Measurements from ENCODE around the gene ILDR2.

Gene ILDR2

DNA sequence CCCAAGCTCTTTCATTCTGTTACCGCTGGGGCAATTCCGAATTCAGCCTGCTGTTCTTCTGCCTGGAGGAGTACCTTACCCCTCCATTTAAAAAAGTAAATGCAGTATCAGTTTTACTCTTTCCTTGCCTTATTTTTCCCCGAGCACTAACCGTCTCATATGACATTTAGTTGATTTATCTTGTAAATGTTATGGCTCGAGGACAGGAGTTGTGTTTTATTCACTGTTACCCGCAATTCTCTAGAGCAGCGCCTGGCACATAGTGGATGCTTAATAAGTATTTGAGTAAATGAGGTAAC lies 98.9 kb downstream of the ILDR2 start:
- H3K27ac Mint-ChIP-seq, result peak overlapping the region; percentile 46
- peaks cover 2% of the 10 kb centered on the region for H3K36me3 Mint-ChIP-seq
- no peaks in the 10 kb centered on the region for H3K27me3 Mint-ChIP-seq
- H3K4me3 Mint-ChIP-seq, result peak overlapping the region; percentile 88
- H3K9me3 Mint-ChIP-seq, result no peaks in the 10 kb centered on the region
- DNase-seq (ENCODE audit: low spot score in 2 of 2) (no peak), ATAC-seq (ENCODE audit: low read depth) (no peak)
- peaks cover 14% of the 10 kb centered on the region for H3K4me1 Mint-ChIP-seq

DNA sequence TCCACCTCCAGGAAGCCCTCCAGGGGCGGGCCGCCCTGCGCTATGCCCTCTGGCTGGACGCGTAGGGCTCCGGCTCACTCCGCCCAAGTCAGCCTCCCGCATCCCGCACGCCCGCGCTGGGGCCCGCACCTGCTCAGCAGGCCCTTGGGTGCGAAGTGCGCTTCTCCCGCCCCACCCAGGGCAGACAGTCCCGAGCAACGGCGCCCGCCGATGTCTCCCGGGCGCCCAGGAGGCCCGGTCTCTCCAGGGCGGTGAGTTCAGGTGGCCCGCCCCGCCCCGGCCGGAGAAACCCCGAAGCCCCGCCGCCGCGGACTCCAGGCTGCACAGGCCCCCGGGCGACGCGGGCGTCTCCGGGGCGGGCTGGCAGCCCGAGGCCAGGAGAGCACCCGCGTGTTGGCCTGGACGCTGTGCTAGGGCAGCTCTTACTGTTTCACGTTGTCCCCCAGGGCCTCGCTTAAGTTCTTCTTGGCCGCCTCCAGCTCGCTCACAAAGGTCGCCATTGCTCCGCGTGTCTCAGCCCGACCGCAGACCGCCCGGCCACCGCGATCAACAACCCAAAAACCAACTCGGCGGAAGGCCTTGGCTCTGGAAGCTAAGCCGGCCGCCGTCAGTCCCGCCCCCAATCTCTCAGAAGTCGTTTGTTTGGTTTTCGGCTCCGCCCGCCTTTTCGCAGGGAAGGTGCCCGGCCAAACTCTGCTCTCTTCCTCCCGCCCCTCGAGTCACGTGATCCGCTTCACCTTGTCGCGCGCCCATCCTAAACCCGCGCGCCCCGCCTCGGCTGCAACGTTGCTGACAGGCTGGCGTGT lies 99.4 kb downstream of the ILDR2 start, which contains the start of gene TADA1:
Gene TADA1 (minus strand): TSS at position 531 of the 806 bp plus-strand sequence. CDS start 31 bp downstream, at position 500.
- DNase-seq (ENCODE audit: low spot score in 2 of 2), result peak; percentile 91 to 97
- peak; percentile 90 for ATAC-seq (ENCODE audit: low read depth)
- H3K27me3 Mint-ChIP-seq, result no peaks in the 10 kb centered on the region
- peaks cover 17% of the 10 kb centered on the region for H3K4me1 Mint-ChIP-seq
- H3K9me3 Mint-ChIP-seq, result no peaks in the 10 kb centered on the region
- peak within 1 kb of the TSS; percentile 46 for H3K27ac Mint-ChIP-seq
- peaks cover 2% of the 10 kb centered on the region for H3K36me3 Mint-ChIP-seq
- H3K4me3 Mint-ChIP-seq, result peak within 1 kb of the TSS; percentile 88

DNA sequence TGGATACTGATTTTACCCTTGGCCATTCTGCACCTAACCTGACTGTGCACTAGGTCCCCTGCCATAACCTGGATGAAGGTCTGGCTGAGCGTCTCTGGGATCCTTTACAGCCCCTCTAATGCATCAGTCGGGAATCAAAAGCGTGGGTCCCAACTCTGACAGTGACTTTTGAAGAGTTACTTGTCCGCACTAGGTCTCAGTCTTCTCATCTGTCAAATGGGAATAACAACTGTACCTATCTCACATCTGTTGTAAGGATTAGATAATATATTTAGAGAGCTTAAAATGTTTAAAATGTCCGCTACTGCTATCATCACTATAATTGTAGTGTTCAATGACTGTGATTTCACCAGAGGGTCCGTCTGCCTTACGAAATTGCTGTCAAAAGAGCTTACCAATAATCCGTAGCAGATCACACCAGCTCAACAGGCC lies 100.0 kb downstream of the ILDR2 start:
- ATAC-seq (ENCODE audit: low read depth), result no peak
- Mint-ChIP-seq H3K27me3 (no peaks in the 10 kb centered on the region), H3K27ac (peak overlapping the region; percentile 46), H3K9me3 (no peaks in the 10 kb centered on the region), H3K4me3 (peak overlapping the region; percentile 80), H3K4me1 (peaks cover 17% of the 10 kb centered on the region), H3K36me3 (peaks cover 2% of the 10 kb centered on the region)
- DNase-seq (ENCODE audit: low spot score in 2 of 2), result no peak

DNA sequence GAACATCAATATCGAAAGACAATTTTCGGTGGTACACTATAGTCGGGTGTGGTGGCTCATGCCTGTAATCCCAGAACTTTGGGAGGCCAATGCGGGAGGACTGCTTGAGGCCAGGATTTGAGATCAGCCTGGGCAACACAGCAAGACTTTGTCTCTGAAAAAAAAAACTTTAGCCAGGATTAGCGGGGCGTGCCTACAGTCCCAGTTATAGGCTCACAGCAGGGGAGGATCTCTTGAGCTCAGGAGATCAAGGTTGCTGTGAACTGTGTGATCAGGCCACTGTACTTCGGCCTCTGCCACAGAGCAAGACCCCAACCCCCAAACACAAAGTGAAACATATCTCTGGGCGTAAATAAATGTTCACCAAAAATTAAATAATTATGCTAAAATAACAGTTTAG lies 100.9 kb downstream of the ILDR2 start:
- no peak overlapping the region for H3K27ac Mint-ChIP-seq
- H3K27me3 Mint-ChIP-seq, result no peaks in the 10 kb centered on the region
- H3K9me3 Mint-ChIP-seq, result no peaks in the 10 kb centered on the region
- H3K4me1 Mint-ChIP-seq, result peaks cover 17% of the 10 kb centered on the region
- H3K4me3 Mint-ChIP-seq, result peak overlapping the region; percentile 5
- H3K36me3 Mint-ChIP-seq, result peaks cover 2% of the 10 kb centered on the region
- no peak for DNase-seq (ENCODE audit: low spot score in 2 of 2)
- ATAC-seq (ENCODE audit: low read depth), result no peak

DNA sequence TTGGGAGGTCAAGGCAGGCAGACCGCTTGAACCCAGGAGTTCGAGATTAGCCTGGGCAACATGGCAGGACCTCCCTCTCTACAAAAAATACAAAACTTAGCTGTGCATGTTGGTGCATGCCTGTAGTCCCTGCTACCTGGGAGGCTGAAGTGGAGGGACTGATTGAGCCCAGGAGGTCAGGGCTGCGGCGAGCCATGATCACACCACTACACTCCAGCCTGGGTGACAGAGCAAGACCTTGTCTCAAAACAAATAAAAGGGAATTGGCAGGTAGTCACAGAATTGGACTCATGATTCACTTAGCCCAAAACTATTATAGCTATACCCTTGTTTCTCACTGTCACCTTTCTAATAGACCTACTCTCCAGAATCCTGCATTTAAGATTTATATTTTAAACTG lies 104.8 kb downstream of the ILDR2 start:
- no peaks in the 10 kb centered on the region for H3K27me3 Mint-ChIP-seq
- no peaks in the 10 kb centered on the region for H3K9me3 Mint-ChIP-seq
- no peak overlapping the region for H3K27ac Mint-ChIP-seq
- ATAC-seq (ENCODE audit: low read depth) (no peak), DNase-seq (ENCODE audit: low spot score in 2 of 2) (no peak)
- H3K4me3 Mint-ChIP-seq, result no peak overlapping the region
- H3K36me3 Mint-ChIP-seq, result peaks cover 11% of the 10 kb centered on the region
- H3K4me1 Mint-ChIP-seq, result peaks cover 17% of the 10 kb centered on the region

DNA sequence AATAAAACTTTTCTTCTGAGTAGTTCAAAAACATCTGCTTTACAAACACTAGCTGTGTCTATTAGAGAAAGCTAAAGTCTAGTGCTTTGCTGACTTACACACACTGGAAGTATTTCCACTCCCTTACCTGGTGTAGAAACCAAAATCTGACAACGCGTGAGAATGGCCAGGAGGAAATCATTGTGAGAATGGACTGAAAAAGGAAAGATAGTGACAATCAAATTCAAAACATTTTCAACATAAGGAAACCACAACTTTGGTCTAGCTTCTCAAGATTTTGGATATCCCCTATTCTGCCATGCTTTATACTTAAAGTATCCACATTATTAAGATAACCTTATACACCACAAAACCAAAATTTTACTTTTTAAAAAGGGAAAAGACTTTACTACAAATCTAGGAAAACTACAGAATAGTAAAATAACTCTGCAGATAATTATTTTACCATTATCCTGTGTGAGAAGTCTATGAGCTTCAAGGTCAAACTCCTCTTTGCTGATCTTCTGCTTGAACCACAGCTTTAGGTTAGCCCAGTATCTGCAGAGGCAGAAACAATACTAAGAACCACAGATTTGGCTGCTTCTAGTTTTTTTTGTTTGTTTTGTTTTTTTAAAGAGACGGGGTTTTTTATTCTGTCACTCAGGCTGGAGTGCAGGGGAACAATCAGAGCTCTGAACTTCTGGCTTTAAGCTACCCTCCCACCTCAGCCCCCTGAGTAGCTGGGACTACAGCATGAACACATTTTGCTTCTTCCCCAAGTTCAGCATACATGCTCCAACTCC lies 105.8 kb downstream of the ILDR2 start:
- no peaks in the 10 kb centered on the region for H3K9me3 Mint-ChIP-seq
- peaks cover 11% of the 10 kb centered on the region for H3K4me1 Mint-ChIP-seq
- no peak overlapping the region for H3K27ac Mint-ChIP-seq
- no peaks in the 10 kb centered on the region for H3K27me3 Mint-ChIP-seq
- no peak overlapping the region for H3K4me3 Mint-ChIP-seq
- DNase-seq (ENCODE audit: low spot score in 2 of 2) (no peak), ATAC-seq (ENCODE audit: low read depth) (no peak)
- peaks cover 11% of the 10 kb centered on the region for H3K36me3 Mint-ChIP-seq

DNA sequence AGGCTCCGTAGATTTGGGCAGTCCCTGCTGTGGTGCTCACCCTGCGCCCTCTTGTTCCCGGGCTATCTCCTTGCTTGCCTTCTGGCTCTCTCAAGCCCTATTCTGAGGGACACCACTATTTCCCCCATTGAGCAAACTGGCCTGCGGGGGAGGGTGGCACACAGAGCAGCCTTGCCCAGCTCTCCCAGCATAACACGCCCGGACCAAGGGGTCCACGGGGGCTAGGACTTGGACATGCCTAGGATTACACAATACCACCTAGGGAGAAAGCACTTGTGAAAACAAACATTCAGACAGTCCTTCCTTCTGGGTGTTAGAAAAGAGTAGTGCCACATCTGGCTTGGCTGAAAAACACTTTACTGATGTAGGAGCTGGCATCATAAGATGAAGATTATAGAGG lies 106.7 kb downstream of the ILDR2 start:
- no peak overlapping the region for H3K4me3 Mint-ChIP-seq
- H3K27me3 Mint-ChIP-seq, result no peaks in the 10 kb centered on the region
- no peaks in the 10 kb centered on the region for H3K9me3 Mint-ChIP-seq
- peaks cover 14% of the 10 kb centered on the region for H3K4me1 Mint-ChIP-seq
- no peak overlapping the region for H3K27ac Mint-ChIP-seq
- no peak for DNase-seq (ENCODE audit: low spot score in 2 of 2)
- no peak for ATAC-seq (ENCODE audit: low read depth)
- peaks cover 16% of the 10 kb centered on the region for H3K36me3 Mint-ChIP-seq

DNA sequence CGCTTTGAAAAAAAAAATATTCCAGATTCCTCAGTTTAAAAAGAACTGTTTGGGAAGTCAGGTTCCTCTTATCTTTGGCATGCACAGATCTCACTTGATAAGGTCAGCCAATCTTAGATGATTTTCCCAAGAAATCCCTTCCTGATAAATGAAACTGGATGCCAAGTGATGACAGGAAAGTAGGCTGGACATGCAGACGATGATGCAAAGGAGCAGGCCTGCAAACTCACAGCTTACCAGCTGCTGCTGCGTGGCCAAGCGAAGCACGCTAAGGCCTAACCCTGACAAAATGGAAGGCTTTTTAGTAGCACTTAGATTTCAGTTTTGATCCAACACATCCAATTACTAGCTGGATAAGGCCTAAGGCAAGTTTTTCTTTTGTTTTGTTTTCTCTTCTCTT lies 109.4 kb downstream of the ILDR2 start:
- Mint-ChIP-seq H3K36me3 (peaks cover 24% of the 10 kb centered on the region), H3K27ac (no peak overlapping the region), H3K4me1 (peaks cover 5% of the 10 kb centered on the region), H3K4me3 (no peak overlapping the region), H3K9me3 (no peaks in the 10 kb centered on the region), H3K27me3 (no peaks in the 10 kb centered on the region)
- no peak for DNase-seq (ENCODE audit: low spot score in 2 of 2)
- no peak for ATAC-seq (ENCODE audit: low read depth)

DNA sequence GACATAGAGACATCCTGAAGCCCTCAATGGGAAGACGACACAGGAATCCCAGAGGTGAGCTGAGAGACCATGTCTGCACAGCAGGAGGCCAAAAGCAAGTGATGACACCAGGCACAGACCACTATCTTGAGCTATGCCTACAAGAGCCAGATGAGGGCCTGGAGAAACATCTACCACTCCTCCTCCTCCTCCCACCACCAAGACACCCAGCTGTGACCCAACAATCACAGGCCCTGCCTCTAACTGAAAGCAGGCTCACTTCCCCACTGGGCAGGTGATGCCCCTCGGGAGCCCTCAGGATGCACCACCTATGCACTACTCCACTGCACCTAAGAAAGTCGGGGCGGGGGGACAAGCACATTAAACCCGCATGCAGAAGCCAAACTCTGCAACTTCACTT lies 115.7 kb downstream of the ILDR2 start:
- peaks cover 27% of the 10 kb centered on the region for H3K36me3 Mint-ChIP-seq
- H3K9me3 Mint-ChIP-seq, result no peaks in the 10 kb centered on the region
- ATAC-seq (ENCODE audit: low read depth), result peak; percentile 80
- peaks cover 15% of the 10 kb centered on the region for H3K4me1 Mint-ChIP-seq
- H3K4me3 Mint-ChIP-seq, result no peak overlapping the region
- H3K27me3 Mint-ChIP-seq, result no peaks in the 10 kb centered on the region
- no peak for DNase-seq (ENCODE audit: low spot score in 2 of 2)
- H3K27ac Mint-ChIP-seq, result peak overlapping the region; percentile 58

DNA sequence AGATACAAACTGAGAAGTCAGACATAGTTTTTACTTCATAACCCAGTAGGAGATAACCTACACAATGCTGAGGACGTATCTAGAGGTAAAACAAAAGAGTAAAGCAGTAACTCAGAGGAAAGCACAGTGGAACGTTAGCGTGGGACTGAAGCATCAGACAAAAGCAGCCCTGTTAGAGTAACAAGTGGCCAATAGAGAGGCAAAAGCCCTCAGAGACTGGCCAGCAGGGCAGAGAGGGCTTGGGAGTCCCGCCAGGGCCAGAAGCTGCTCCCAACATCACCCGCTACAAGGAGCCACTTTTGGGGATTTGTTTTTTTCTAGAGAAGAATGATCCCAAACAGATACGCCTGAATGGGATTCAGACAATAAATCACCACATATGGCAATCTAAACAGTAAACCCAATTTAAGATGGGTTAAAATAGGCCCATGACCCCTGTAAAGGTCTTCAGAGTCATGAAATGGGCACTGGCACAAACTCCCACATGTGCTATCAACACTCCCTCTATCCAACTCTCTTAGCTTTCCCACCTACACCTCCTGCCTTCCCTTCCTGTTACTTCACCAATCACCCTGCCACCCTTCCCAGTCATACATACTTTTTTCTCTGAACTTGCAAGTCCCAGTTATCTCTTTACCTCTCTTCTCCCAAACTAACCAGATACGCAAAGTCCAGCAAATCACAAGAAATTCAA lies 116.5 kb downstream of the ILDR2 start:
- Mint-ChIP-seq H3K4me1 (peaks cover 16% of the 10 kb centered on the region), H3K27me3 (no peaks in the 10 kb centered on the region), H3K9me3 (no peaks in the 10 kb centered on the region), H3K27ac (peak overlapping the region; percentile 43), H3K36me3 (peaks cover 29% of the 10 kb centered on the region), H3K4me3 (no peak overlapping the region)
- no peak for DNase-seq (ENCODE audit: low spot score in 2 of 2)
- ATAC-seq (ENCODE audit: low read depth), result no peak
